T-helper 17 cell (primary cell): ENCODE measurements around the gene CWC25. TPM values are rescaled to one million over a fixed set of nuclear protein-coding genes. Genes with fewer than 3 reads are reported as not detected.

Source experiments
- ATAC-seq: fragments of 150-1000 bp; cut with Tn5 transposase; 2 replicates; pipeline ENCODE4 v1.10.0; 2021; ENCODE audit warnings: mild to moderate bottlenecking, moderate library complexity
- DNase-seq, 3 donors: peaks; one replicate each; pipeline versions ENCODE4 v3.0.0 to v3.0.0-alpha.2; 2020 to 2021
- H3K9me3 ChIP-seq: one replicate; pipeline ENCODE4 v1.7.0; 2013; ENCODE audit warnings: low read length, mild to moderate bottlenecking; ENCODE audit not compliant: control insufficient read depth, poor library complexity, severe bottlenecking
- H3K27ac Mint-ChIP-seq: one replicate; pipeline ENCODE4 v1.8.0; 2022; ENCODE audit warnings: mild to moderate bottlenecking, moderate library complexity, mixed read lengths
- H3K27me3 Mint-ChIP-seq: one replicate; pipeline ENCODE4 v1.8.0; 2022; ENCODE audit warnings: mixed read lengths
- H3K36me3 Mint-ChIP-seq: one replicate; pipeline ENCODE4 v1.8.0; 2022; ENCODE audit warnings: low read depth, mixed read lengths
- H3K4me1 Mint-ChIP-seq: one replicate; pipeline ENCODE4 v1.8.0; 2022; ENCODE audit warnings: mild to moderate bottlenecking, mixed read lengths
- H3K4me3 Mint-ChIP-seq: one replicate; pipeline ENCODE4 v1.8.0; 2022; ENCODE audit warnings: mild to moderate bottlenecking, moderate library complexity, mixed read lengths
- total RNA-seq, 4 donors: library from RNA in 2 of 4; stranded (reverse) in 2 of 4; gene quantifications; one replicate each; pipeline ENCODE4 v1.2.3 and lab custom pipeline; 2022 to 2026

Gene CWC25
- total RNA-seq, 2 donors from 2014 or later: 69.6 to 88.5 TPM

DNA sequence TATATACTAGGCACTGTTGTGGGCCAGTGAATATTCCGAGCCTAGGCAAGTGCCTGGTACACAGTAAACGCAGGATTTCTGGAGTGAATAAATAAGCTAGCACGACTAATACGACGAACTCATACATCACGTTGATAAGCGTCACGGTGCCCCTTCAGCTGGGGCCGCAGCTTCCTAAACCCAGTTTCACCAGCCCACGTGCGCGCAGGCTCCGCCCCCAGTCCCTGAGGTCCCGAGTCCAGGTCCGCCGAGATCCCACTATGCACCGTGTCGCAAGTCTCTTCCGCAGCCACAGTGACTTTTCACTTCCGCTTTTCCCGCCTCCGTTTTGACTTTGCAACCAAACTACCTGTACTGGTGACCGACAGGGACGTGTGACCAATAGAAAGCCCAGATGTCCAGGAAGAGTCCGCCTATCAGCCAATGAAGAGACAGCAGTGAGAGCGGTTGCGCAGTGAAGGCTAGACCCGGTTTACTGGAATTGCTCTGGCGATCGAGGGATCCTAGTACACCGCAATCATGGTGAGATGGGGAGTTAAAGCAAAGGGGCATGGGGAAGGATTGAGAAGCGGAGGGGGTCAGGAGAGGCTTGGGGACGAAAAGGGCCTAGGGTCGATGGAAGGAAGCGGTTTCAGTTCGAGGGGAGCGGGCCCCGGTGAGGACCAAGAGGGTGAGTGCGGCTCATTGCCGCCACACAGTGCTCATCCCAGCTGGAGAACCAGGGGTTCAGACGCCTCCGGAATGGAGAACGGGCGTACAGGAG lies 72.6 kb downstream of the CWC25 start, which contains the start of gene PSMB3:
PSMB3 (plus strand) TSS at position 434 of the 763 bp plus-strand sequence; CDS start at position 520, 86 bp downstream.
- H3K36me3 Mint-ChIP-seq: peaks cover 10% of the 10 kb centered on the region
- DNase-seq: peak; percentile 83 to 93 (median 88)
- H3K9me3 ChIP-seq: no peaks in the 10 kb centered on the region
- H3K4me1 Mint-ChIP-seq: peaks cover 50% of the 10 kb centered on the region
- H3K27ac Mint-ChIP-seq: peak within 1 kb of the TSS; percentile 95
- H3K4me3 Mint-ChIP-seq: peak within 1 kb of the TSS; percentile 100
- H3K27me3 Mint-ChIP-seq: peaks cover 22% of the 10 kb centered on the region
- ATAC-seq: peak; percentile 91

DNA sequence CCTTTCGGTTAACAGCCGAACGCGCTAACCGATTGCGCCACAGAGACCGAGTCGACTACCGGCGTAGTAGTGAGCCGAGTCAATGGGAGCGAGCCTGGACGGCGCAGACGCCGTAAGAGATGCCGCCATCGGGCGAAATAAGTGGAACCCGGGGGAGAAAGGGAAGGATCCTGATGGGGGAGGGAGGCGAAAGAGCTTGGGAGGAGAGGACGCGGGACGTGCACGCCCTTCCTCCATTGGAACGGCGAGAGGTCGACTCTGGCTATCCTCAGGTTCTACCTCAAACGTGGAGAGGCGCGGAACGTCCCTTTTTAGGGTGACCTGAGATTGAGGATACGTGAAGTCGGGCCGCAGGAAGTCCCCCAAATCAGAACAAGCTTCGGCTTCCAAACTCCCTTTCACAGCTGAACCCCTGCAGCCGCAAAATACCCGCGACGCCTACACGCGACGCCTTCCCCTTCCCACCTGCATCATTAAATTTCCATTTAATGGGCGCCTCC lies 73.3 kb downstream of the CWC25 start:
- peaks cover 23% of the 10 kb centered on the region for H3K27me3 Mint-ChIP-seq
- DNase-seq: peak; percentile 54 to 78 (median 63)
- ATAC-seq: peak; percentile 47
- H3K27ac Mint-ChIP-seq: peak overlapping the region; percentile 95
- no peaks in the 10 kb centered on the region for H3K9me3 ChIP-seq
- peaks cover 51% of the 10 kb centered on the region for H3K4me1 Mint-ChIP-seq
- peaks cover 10% of the 10 kb centered on the region for H3K36me3 Mint-ChIP-seq
- H3K4me3 Mint-ChIP-seq: peak overlapping the region; percentile 100

DNA sequence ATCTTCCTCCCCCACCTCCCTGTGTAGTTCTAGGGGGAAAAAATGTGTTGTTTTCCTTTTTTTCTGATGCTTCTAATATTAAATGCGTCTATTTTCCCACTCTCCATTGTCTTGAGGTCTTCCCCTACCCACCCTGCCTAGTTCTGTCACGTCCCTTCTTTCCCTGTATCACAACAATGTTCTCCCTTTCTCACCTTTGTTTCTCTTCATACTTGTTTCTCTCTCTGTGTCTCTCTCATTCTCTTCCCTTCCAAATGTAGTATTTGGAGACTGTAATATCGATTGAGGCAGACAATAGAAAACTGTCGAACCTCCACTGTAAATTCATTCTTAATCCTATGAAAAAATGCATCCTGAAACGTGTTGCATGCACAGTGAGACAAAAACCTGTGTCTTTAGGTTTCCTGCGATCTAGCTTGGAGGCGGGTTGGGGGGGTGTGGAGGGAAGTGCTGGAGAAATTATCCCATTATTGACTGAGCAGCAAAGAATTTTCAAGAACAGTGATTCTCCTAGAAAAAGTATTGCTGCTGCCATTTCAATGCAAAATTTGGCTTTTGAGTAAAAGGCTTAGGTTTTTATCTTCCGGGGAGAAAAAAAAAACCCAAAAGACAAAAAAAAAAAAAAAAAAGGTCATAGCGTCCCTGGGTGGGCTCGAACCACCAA lies 73.8 kb downstream of the CWC25 start:
- DNase-seq (no peak), ATAC-seq (no peak)
- H3K9me3 ChIP-seq: no peaks in the 10 kb centered on the region
- H3K27me3 Mint-ChIP-seq: peaks cover 29% of the 10 kb centered on the region
- H3K36me3 Mint-ChIP-seq: peaks cover 12% of the 10 kb centered on the region
- H3K4me1 Mint-ChIP-seq: peaks cover 57% of the 10 kb centered on the region
- peak overlapping the region; percentile 95 for H3K27ac Mint-ChIP-seq
- peak overlapping the region; percentile 100 for H3K4me3 Mint-ChIP-seq

Other genes starting within 250 kb of the CWC25 start
- under 1 TPM; 0.26 to 0.52 TPM for gene SRCIN1, start 219.4 kb downstream of the CWC25 start, total RNA-seq
- 1 to 10 TPM in 1 of 2 donors, under 1 TPM in 1; 0.60 to 1.1 TPM for gene EPOP, start 150.4 kb downstream of the CWC25 start, total RNA-seq
- gene MLLT6, start 120.0 kb downstream of the CWC25 start, total RNA-seq: 100 to 1,000 TPM; 304 to 334 TPM
- 10 to 100 TPM; 12.0 to 12.8 TPM for gene CISD3, start 95.0 kb downstream of the CWC25 start, total RNA-seq
- not detected for gene PCGF2, start 77.0 kb downstream of the CWC25 start, total RNA-seq
- gene PSMB3, start 72.6 kb downstream of the CWC25 start, total RNA-seq: 10 to 100 TPM; 78.5 to 85.5 TPM
- 10 to 100 TPM; 28.2 to 33.5 TPM for gene PIP4K2B, start 25.8 kb downstream of the CWC25 start, total RNA-seq
- gene RPL23, start 28.4 kb upstream of the CWC25 start, total RNA-seq: 1,000 to 10,000 TPM; 1,821 to 1,859 TPM
- 100 to 1,000 TPM; 106 to 115 TPM for gene LASP1, start 44.7 kb upstream of the CWC25 start, total RNA-seq
- gene FBXO47, start 142.1 kb upstream of the CWC25 start, total RNA-seq: not detected